SK-N-SH (cell line): ENCODE data around the gene DOK6. TPM values are rescaled to one million over a fixed set of nuclear protein-coding genes. Genes with fewer than 3 reads are reported as not detected.

Source experiments
- CTCF ChIA-PET: fragments of 300-600, 350-600 bp; formaldehyde crosslinking; extraction: SDS; loops from one replicate; lab custom pipeline; 2021; lab: Yijun Ruan, JAX
- POLR2A ChIA-PET: fragments of 350-600 bp; sonication (Branson Sonifier 250); formaldehyde crosslinking; extraction: SDS; loops from one replicate; lab custom pipeline; 2020; ENCODE audit warnings: antibody characterized with exemption, inconsistent platforms; lab: Yijun Ruan, JAX
- DNase-seq: peaks from one replicate; pipeline ENCODE4 v3.0.0; 2012
- H2AFZ ChIP-seq: fragments of 200-600 bp; sonication (generic); 2 replicates; pipeline ENCODE4 v1.8.1; 2016; ENCODE audit warnings: antibody characterized with exemption, mild to moderate bottlenecking, low read depth
- H3F3A ChIP-seq: fragments of 200-600 bp; sonication (generic); replicated peaks from 2 replicates; pipeline ENCODE3; 2016; ENCODE audit warnings: antibody characterized with exemption, mild to moderate bottlenecking; ENCODE audit not compliant: insufficient read depth
- H3K27ac ChIP-seq, 2 experiments: fragments of 200-500 bp in 1 of 2; fragments of 200-600 bp in 1 of 2; sonication (Bioruptor generic) in 1 of 2; sonication (generic), shearing (Covaris generic) in 1 of 2; 2 replicates each; pipeline versions ENCODE4 v1.5.1 to v1.6.1; 2014 to 2016; ENCODE audit warnings: low read depth in 2 of 2, inconsistent platforms in 1 of 2, low read length in 1 of 2, mild to moderate bottlenecking in 1 of 2, mixed read lengths in 1 of 2
- H3K27me3 ChIP-seq: fragments of 200-600 bp; sonication (generic), shearing (Covaris generic); 2 replicates; pipeline ENCODE4 v1.6.1; 2016; ENCODE audit warnings: mixed run types; ENCODE audit not compliant: insufficient read depth
- H3K36me3 ChIP-seq, 2 experiments: fragments of 200-500 bp in 1 of 2; fragments of 200-600 bp in 1 of 2; sonication (Bioruptor generic) in 1 of 2; sonication (generic) in 1 of 2; replicated peaks in 1 of 2; 2 replicates each; pipeline versions ENCODE3 to v1.5.1; 2014 to 2016; ENCODE audit warnings: low read length in 1 of 2, mild to moderate bottlenecking in 1 of 2; ENCODE audit not compliant: insufficient read depth in 2 of 2, control insufficient read depth in 1 of 2
- H3K4me1 ChIP-seq, 2 experiments: fragments of 200-500 bp in 1 of 2; fragments of 200-600 bp in 1 of 2; sonication (Bioruptor generic) in 1 of 2; sonication (generic), shearing (Covaris generic) in 1 of 2; 2 replicates each; pipeline versions ENCODE4 v1.5.1 to v1.6.1; 2014 to 2016; ENCODE audit warnings: low read depth in 1 of 2, low read length in 1 of 2, mixed run types in 1 of 2; ENCODE audit not compliant: insufficient read depth in 2 of 2, control insufficient read depth in 1 of 2
- H3K4me2 ChIP-seq: fragments of 200-600 bp; sonication (generic), shearing (Covaris generic); 2 replicates; pipeline ENCODE4 v1.6.1; 2017; ENCODE audit warnings: mixed run types
- H3K4me3 ChIP-seq, 2 experiments: fragments of 200-500 bp in 1 of 2; fragments of 200-600 bp in 1 of 2; sonication (Bioruptor generic) in 1 of 2; sonication (generic), shearing (Covaris generic) in 1 of 2; 2 replicates each; pipeline versions ENCODE4 v1.5.1 to v1.8.1; 2014 to 2016; ENCODE audit warnings: low read depth in 2 of 2, inconsistent platforms in 1 of 2, low read length in 1 of 2, mild to moderate bottlenecking in 1 of 2, mixed read lengths in 1 of 2, moderate library complexity in 1 of 2
- H3K79me2 ChIP-seq: fragments of 200-600 bp; sonication (generic); 2 replicates; pipeline ENCODE4 v1.8.1; 2017; ENCODE audit warnings: mild to moderate bottlenecking; ENCODE audit not compliant: insufficient read depth
- H3K9ac ChIP-seq: fragments of 200-600 bp; sonication (generic); 2 replicates; pipeline ENCODE4 v1.6.1; 2017; ENCODE audit warnings: mixed run types
- H3K9me2 ChIP-seq: fragments of 200-600 bp; sonication (generic); 2 replicates; pipeline ENCODE4 v1.6.1; 2017; ENCODE audit warnings: mixed run types
- H3K9me3 ChIP-seq: fragments of 200-600 bp; sonication (generic); 2 replicates; pipeline ENCODE4 v1.6.1; 2017; ENCODE audit warnings: mixed run types, mild to moderate bottlenecking, moderate library complexity
- H4K20me1 ChIP-seq: fragments of 200-600 bp; sonication (generic); 2 replicates; pipeline ENCODE4 v1.6.1; 2017; ENCODE audit warnings: mild to moderate bottlenecking, mixed run types; ENCODE audit not compliant: insufficient read depth
- CHD2 ChIP-seq: fragments of 150-350 bp; IDR thresholded peaks from 2 replicates; pipeline ENCODE4 v1.6.1; 2018; ENCODE audit warnings: low read length; ENCODE audit not compliant: partially characterized antibody
- ELF1 ChIP-seq: IDR thresholded peaks from 2 replicates; pipeline ENCODE4 v1.4.0; 2012
- EP300 ChIP-seq, 2 experiments: IDR thresholded peaks; 2 replicates each; pipeline versions ENCODE4 v1.4.0 to v1.6.1; 2012; ENCODE audit warnings: borderline replicate concordance in 1 of 2, low read depth in 1 of 2, low read length in 1 of 2
- FOSL2 ChIP-seq: IDR thresholded peaks from 2 replicates; pipeline ENCODE4 v1.4.0; 2012; ENCODE audit warnings: low read depth, mild to moderate bottlenecking, moderate library complexity, borderline replicate concordance
- FOXM1 ChIP-seq: IDR thresholded peaks from 2 replicates; pipeline ENCODE4 v1.4.0; 2012; ENCODE audit warnings: low read depth, mild to moderate bottlenecking
- GABPA ChIP-seq: IDR thresholded peaks from 2 replicates; pipeline ENCODE4 v1.4.0; 2012; ENCODE audit warnings: low read depth, mild to moderate bottlenecking
- GATA2 ChIP-seq: sonication (generic); formaldehyde crosslinking; IDR thresholded peaks from 2 replicates; pipeline ENCODE4 v1.5.0; 2020; ENCODE audit warnings: mild to moderate bottlenecking, missing genetic modification reagents
- JUND ChIP-seq: IDR thresholded peaks from 2 replicates; pipeline ENCODE4 v1.4.0; 2012
- NFIC ChIP-seq: IDR thresholded peaks from 2 replicates; pipeline ENCODE4 v1.4.0; 2012; ENCODE audit warnings: borderline replicate concordance
- NRF1 ChIP-seq: IDR thresholded peaks from 2 replicates; pipeline ENCODE4 v1.6.1; 2012; ENCODE audit warnings: low read depth, mild to moderate bottlenecking, low read length
- RCOR1 ChIP-seq: fragments of 150-350 bp; IDR thresholded peaks from 2 replicates; pipeline ENCODE4 v1.6.1; 2017; ENCODE audit warnings: antibody characterized with exemption, low read length
- SIN3A ChIP-seq: IDR thresholded peaks from 2 replicates; pipeline ENCODE4 v1.6.1; 2012; ENCODE audit warnings: low read depth, mild to moderate bottlenecking, low read length, moderate library complexity, borderline replicate concordance
- SMC3 ChIP-seq: IDR thresholded peaks from 2 replicates; pipeline ENCODE4 v1.6.1; 2012; ENCODE audit warnings: low read depth, low read length, improper control_type of control experiment
- TAF1 ChIP-seq: IDR thresholded peaks from 2 replicates; pipeline ENCODE4 v1.6.1; 2012; ENCODE audit warnings: low read depth, mild to moderate bottlenecking, low read length, moderate library complexity, borderline replicate concordance
- TEAD4 ChIP-seq: IDR thresholded peaks from 2 replicates; pipeline ENCODE4 v1.4.0; 2012; ENCODE audit warnings: mild to moderate bottlenecking, borderline replicate concordance; ENCODE audit not compliant: insufficient read depth
- YY1 ChIP-seq: IDR thresholded peaks from 2 replicates; pipeline ENCODE4 v1.4.0; 2012; ENCODE audit warnings: low read depth, mild to moderate bottlenecking
- WGBS: methylation state at CpG from one replicate; pipeline ENCODE4 v1.1.6; 2017; ENCODE audit warnings: low lambda C conversion rate; 5-methylcytosine and 5-hydroxymethylcytosine counted together
- polyA plus RNA-seq, 3 experiments: library from polyadenylated mRNA; depleted of rRNA; stranded (reverse); fragments of >200 nt; gene quantifications; 2 replicates each; pipeline ENCODE4 v1.2.3, GENCODE V29; 2012
- TF ChIP-seq, protein P1 (sequence below): IDR thresholded peaks from 2 replicates; pipeline ENCODE4 v1.6.1; 2012; ENCODE audit warnings: mild to moderate bottlenecking, low read depth, low read length, moderate library complexity
- TF ChIP-seq, protein P2 (sequence below): IDR thresholded peaks from 2 replicates; pipeline ENCODE4 v1.4.0; 2012; ENCODE audit warnings: low read depth, borderline replicate concordance
- TF ChIP-seq, protein P3 (sequence below): fragments of 200-600 bp; sonication (generic); IDR thresholded peaks from 2 replicates; pipeline ENCODE4 v1.6.1; 2017; ENCODE audit warnings: antibody characterized with exemption, mild to moderate bottlenecking, moderate library complexity

DOK6 gene
- polyA plus RNA-seq, 1 of the 3 experiments (the other 2 are of a cell fraction): 3.9 TPM

DNA sequence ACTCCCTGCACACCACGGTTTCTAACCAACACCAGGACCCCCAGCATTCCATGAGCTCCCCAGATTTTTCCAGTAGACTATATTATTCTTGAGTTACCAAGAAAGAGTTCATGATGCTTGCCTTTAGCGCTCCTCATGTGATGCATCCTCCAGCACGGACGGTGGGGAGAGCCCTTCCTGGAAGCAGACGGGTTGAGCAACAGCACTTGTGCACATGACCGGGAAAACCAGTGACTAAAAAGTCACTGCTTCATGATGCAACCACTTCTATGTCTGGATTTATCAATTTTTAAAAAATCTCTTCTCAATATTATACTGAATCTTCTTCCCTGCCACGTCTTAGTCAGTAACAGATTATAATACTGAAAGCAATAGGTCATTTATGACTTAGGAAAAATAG is 20.4 kb upstream of the DOK6 start:
- H3K36me3 ChIP-seq: no peaks in the 10 kb centered on the region
- no peaks in the 10 kb centered on the region for H3K9me2 ChIP-seq
- H4K20me1 ChIP-seq: no peaks in the 10 kb centered on the region
- no peaks in the 10 kb centered on the region for H3K27me3 ChIP-seq
- H3K9ac ChIP-seq: no peak overlapping the region
- ChIA-PET CTCF (interaction anchor here (1.0 kb wide), 1 partner anchor 19 kb away, joined by 3 read pairs; no protein-coding TSS in a partner anchor), POLR2A (no interaction called here)
- no peaks in the 10 kb centered on the region for H3K79me2 ChIP-seq
- H3K4me1 ChIP-seq: no peaks in the 10 kb centered on the region
- no peak overlapping the region for H3K27ac ChIP-seq
- no peak overlapping the region for H3K4me2 ChIP-seq
- no peak overlapping the region for H2AFZ ChIP-seq
- H3K9me3 ChIP-seq: no peaks in the 10 kb centered on the region
- DNase-seq: no peak
- no peaks in the 10 kb centered on the region for H3F3A ChIP-seq
- TF ChIP-seq JUND (no peak), EP300 (IDR thresholded peaks at IDR 0.05; ENCODE audit: borderline replicate concordance in 1 of 2, low read depth in 1 of 2, low read length in 1 of 2) (no peak), GABPA (no peak), SIN3A (no peak), FOSL2 (no peak), ELF1 (no peak), RCOR1 (no peak), YY1 (no peak), TAF1 (no peak), GATA2 (CRISPR knock-in tag) (no peak), FOXM1 (no peak), CHD2 (no peak), SMC3 (no peak), NFIC (no peak), TEAD4 (no peak), NRF1 (no peak)
- TF ChIP-seq, protein P1, sequence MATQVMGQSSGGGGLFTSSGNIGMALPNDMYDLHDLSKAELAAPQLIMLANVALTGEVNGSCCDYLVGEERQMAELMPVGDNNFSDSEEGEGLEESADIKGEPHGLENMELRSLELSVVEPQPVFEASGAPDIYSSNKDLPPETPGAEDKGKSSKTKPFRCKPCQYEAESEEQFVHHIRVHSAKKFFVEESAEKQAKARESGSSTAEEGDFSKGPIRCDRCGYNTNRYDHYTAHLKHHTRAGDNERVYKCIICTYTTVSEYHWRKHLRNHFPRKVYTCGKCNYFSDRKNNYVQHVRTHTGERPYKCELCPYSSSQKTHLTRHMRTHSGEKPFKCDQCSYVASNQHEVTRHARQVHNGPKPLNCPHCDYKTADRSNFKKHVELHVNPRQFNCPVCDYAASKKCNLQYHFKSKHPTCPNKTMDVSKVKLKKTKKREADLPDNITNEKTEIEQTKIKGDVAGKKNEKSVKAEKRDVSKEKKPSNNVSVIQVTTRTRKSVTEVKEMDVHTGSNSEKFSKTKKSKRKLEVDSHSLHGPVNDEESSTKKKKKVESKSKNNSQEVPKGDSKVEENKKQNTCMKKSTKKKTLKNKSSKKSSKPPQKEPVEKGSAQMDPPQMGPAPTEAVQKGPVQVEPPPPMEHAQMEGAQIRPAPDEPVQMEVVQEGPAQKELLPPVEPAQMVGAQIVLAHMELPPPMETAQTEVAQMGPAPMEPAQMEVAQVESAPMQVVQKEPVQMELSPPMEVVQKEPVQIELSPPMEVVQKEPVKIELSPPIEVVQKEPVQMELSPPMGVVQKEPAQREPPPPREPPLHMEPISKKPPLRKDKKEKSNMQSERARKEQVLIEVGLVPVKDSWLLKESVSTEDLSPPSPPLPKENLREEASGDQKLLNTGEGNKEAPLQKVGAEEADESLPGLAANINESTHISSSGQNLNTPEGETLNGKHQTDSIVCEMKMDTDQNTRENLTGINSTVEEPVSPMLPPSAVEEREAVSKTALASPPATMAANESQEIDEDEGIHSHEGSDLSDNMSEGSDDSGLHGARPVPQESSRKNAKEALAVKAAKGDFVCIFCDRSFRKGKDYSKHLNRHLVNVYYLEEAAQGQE: no peak
- TF ChIP-seq, protein P2, sequence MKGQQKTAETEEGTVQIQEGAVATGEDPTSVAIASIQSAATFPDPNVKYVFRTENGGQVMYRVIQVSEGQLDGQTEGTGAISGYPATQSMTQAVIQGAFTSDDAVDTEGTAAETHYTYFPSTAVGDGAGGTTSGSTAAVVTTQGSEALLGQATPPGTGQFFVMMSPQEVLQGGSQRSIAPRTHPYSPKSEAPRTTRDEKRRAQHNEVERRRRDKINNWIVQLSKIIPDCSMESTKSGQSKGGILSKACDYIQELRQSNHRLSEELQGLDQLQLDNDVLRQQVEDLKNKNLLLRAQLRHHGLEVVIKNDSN: no peak
- TF ChIP-seq, protein P3, sequence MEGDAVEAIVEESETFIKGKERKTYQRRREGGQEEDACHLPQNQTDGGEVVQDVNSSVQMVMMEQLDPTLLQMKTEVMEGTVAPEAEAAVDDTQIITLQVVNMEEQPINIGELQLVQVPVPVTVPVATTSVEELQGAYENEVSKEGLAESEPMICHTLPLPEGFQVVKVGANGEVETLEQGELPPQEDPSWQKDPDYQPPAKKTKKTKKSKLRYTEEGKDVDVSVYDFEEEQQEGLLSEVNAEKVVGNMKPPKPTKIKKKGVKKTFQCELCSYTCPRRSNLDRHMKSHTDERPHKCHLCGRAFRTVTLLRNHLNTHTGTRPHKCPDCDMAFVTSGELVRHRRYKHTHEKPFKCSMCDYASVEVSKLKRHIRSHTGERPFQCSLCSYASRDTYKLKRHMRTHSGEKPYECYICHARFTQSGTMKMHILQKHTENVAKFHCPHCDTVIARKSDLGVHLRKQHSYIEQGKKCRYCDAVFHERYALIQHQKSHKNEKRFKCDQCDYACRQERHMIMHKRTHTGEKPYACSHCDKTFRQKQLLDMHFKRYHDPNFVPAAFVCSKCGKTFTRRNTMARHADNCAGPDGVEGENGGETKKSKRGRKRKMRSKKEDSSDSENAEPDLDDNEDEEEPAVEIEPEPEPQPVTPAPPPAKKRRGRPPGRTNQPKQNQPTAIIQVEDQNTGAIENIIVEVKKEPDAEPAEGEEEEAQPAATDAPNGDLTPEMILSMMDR: no peak
- no peak overlapping the region for H3K4me3 ChIP-seq
- WGBS: 79% methylated on average over 7 of the region's 7 CpGs
